Brain microvascular endothelial cell (primary cell): ENCODE results near the gene IGF2R.
"Not testable (repeated sequence)": the region's sequence is repeated elsewhere in the genome, so short reads cannot be mapped to it uniquely, and the experiment has no call there.

ENCODE experiments used
- DNase-seq: peaks from one replicate; pipeline ENCODE4 v3.0.0-alpha.2; 2020
- H3K27ac ChIP-seq: fragments of 250-450 bp; sonication (Bioruptor Pico); 2 replicates; pipeline ENCODE4 v1.5.1; 2020; ENCODE audit warnings: mild to moderate bottlenecking, moderate library complexity
- H3K27me3 ChIP-seq: fragments of 250-450 bp; sonication (Bioruptor Pico); replicated peaks from 2 replicates; pipeline ENCODE4 v1.5.1; 2020; ENCODE audit warnings: mild to moderate bottlenecking
- H3K36me3 ChIP-seq: fragments of 250-450 bp; sonication (Bioruptor Pico); replicated peaks from 2 replicates; pipeline ENCODE4 v1.5.1; 2020; ENCODE audit warnings: mild to moderate bottlenecking
- H3K4me3 ChIP-seq: 2 replicates; pipeline ENCODE4 v1.5.1; 2011; ENCODE audit warnings: low read depth, mild to moderate bottlenecking, control low read depth, low read length, moderate library complexity
- in situ Hi-C: cut with HindIII; loops from 2 replicates; pipeline ENCODE4 v1.10.0; 2017; ENCODE audit warnings: low sequenced_read_pairs, low pct_ligation_motif_present
- TF ChIP-seq, protein P1 (sequence below): IDR thresholded peaks from 2 replicates; pipeline ENCODE4 v1.5.1; 2011; ENCODE audit warnings: low read depth, mild to moderate bottlenecking, moderate library complexity, low read length, control low read depth, inconsistent platforms; ENCODE audit errors: missing control alignments

Gene IGF2R

GRCh38 chr6:160132297-160132637 is 163.4 kb downstream of the IGF2R start:
- in situ Hi-C loops: no loop called here
- H3K4me3 ChIP-seq: no peak overlapping the region
- H3K27me3 ChIP-seq: no peaks in the 10 kb centered on the region
- no peaks in the 10 kb centered on the region for H3K36me3 ChIP-seq
- no peak for DNase-seq
- TF ChIP-seq, protein P1, sequence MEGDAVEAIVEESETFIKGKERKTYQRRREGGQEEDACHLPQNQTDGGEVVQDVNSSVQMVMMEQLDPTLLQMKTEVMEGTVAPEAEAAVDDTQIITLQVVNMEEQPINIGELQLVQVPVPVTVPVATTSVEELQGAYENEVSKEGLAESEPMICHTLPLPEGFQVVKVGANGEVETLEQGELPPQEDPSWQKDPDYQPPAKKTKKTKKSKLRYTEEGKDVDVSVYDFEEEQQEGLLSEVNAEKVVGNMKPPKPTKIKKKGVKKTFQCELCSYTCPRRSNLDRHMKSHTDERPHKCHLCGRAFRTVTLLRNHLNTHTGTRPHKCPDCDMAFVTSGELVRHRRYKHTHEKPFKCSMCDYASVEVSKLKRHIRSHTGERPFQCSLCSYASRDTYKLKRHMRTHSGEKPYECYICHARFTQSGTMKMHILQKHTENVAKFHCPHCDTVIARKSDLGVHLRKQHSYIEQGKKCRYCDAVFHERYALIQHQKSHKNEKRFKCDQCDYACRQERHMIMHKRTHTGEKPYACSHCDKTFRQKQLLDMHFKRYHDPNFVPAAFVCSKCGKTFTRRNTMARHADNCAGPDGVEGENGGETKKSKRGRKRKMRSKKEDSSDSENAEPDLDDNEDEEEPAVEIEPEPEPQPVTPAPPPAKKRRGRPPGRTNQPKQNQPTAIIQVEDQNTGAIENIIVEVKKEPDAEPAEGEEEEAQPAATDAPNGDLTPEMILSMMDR: no peak
- H3K27ac ChIP-seq: no peak overlapping the region

DNA sequence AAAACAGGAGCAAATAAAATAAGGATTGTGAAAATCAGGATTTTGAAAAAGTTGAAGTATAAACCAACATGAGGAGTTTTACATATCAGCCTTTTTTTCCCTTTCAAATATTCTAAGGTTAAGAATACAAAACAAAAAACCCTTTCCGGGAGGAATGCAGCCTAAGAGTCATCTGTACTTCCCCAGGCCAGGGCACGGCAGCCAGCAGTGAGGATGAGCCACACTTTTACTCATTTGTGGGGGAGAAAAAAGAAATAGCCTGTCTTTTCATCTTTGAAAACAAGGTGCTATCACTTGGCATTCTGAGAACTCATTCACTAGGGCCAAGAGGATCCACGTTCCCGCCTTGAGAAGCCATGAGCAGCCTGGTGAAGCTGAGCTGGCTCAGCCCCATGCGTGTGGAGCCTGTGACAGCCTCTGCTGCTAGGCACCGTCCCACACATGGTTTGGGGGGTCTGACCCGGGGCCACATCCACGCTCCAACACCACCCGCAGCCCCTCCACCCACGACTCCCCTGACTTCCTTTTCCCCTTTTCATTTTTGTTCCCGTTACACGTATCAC is 164.0 kb downstream of the IGF2R start:
- TF ChIP-seq, protein P1: no peak
- peak; percentile 25 for DNase-seq
- no peaks in the 10 kb centered on the region for H3K27me3 ChIP-seq
- in situ Hi-C loops: no loop called here
- no peak overlapping the region for H3K27ac ChIP-seq
- H3K4me3 ChIP-seq: no peak overlapping the region
- H3K36me3 ChIP-seq: no peaks in the 10 kb centered on the region

DNA sequence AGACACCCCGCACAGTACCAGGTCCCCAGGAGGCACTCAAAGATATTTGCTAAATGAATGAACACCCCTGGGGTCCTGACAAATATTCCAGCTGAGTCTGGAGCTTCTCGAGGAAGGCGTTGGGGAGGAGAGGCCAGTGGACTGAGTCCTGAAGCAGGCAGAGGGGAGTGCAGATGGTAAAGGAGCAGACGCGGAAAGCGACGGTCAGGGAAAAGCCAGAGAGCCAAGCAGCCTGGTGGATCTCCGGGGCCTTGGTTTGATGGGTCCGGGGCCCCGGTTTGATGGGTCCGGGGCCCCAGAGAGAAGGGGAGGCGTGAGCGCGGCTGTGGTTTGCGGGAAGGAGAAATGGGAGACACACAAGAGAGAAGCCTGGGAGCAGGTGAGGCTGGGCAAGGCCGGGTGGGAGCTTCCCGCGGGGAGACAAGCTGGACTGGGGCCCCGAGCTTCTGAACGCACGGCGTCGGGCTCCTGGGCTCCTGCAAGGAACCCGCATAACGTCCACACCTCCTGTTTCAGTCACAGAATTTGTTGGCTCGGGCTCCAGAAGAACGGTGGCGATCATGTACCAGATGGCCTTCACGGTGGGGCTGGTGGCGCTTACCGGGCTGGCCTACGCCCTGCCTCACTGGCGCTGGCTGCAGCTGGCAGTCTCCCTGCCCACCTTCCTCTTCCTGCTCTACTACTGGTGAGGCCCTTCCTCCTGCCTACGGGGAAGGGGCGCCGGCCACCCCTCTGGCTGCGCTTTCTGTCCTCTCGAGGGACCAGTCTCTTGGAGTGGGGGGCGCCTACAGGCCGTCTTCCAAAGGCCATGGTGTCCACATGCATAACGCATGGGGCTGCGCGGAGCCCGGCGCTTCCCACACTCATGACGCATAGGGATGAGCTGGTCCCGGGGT is 164.8 kb downstream of the IGF2R start:
- no peaks in the 10 kb centered on the region for H3K36me3 ChIP-seq
- TF ChIP-seq, protein P1: no peak
- in situ Hi-C loops: no loop called here
- DNase-seq: no peak
- H3K27me3 ChIP-seq: no peaks in the 10 kb centered on the region
- H3K27ac ChIP-seq: no peak overlapping the region
- H3K4me3 ChIP-seq: no peak overlapping the region

DNA sequence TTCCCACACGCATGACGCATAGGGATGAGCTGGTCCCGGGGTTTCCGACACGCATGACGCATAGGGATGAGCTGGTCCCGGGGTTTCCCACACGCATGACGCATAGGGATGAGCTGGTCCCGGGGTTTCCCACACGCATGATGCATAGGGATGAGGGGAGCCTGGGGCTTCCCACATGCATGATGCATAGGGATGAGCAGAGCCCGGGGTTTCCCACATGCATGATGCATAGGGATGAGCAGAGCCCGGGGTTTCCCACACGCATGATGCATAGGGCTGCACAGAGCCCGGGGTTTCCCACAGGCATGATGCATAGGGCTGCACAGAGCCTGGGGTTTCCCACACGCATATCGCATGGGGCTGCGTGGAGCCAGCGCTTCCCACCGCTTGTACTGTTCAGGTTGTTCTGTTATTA is 165.5 kb downstream of the IGF2R start:
- H3K36me3 ChIP-seq, H3K27me3 ChIP-seq, DNase-seq, H3K4me3 ChIP-seq, in situ Hi-C loops, H3K27ac ChIP-seq: not testable (repeated sequence)

- in situ Hi-C loops: no loop called here
- no peak overlapping the region for H3K27ac ChIP-seq
- TF ChIP-seq, protein P1: no peak
- H3K27me3 ChIP-seq: no peaks in the 10 kb centered on the region
- H3K4me3 ChIP-seq: no peak overlapping the region
- no peak for DNase-seq
- H3K36me3 ChIP-seq: no peaks in the 10 kb centered on the region
Measured at GRCh38 chr6:160134779-160135547, 166.1 kb downstream of the IGF2R start.

- H3K27ac ChIP-seq: no peak overlapping the region
- H3K36me3 ChIP-seq: no peaks in the 10 kb centered on the region
- in situ Hi-C loops: no loop called here
- DNase-seq: no peak
- TF ChIP-seq, protein P1: no peak
- no peak overlapping the region for H3K4me3 ChIP-seq
- no peaks in the 10 kb centered on the region for H3K27me3 ChIP-seq
Measured at GRCh38 chr6:160135907-160136655, 167.2 kb downstream of the IGF2R start.
